ENCODE measurements around the gene CDHR3.
A peak's percentile ranks its signal among the peaks of the same experiment; 100 is the strongest.

The CDHR3 gene

DNA sequence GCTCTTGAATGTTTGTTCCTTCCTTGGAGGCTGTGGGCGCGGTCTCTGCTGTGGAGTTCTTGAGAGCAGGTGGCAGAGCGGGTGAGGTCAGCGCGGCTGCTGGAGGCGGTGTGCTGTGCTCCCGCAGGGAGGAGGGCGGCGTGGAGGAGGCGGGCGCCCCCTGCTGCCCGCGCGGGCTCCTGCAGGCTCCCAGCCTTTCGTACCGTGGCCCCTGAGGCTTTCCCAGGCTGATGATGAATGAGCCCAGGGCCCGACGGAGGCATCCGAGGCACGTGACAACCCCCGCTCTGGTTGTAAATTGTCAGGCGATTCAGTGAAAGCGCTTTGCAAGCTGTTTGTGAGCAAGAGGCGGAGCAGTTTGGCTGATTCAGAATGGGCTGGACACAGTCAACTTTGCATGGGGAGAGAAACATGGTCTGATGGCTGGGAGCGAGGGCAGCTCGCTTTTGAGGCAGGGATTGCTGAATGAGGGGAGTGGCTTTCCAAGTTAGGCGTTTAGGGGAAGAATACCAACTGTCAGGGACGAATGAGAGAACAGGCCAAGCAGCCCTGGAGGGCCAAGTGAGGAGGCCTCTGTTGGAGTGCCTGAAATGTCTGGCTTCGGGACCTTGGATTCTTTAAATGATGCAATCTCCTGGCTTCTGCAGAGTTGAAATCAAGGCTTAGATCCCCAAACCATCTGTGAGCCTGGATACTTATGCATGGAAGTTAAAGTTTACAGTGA lies 46.6 kb downstream of the CDHR3 start (continued):
- TF ChIP-seq PRDM6 (tag by site-specific recombination; IDR thresholded peaks at IDR 0.05) (no peak), HIC1 (tag by site-specific recombination; IDR thresholded peaks at IDR 0.05) (0 out of 2 replicates have a peak, but pooled peaks have one; percentile 37), GLIS1 (tag by site-specific recombination; IDR thresholded peaks at IDR 0.05) (peak; percentile 97), ZNF449 (tag by site-specific recombination; IDR thresholded peaks at IDR 0.05) (peak; percentile 20; the same call in 1 of the 2 replicates), OVOL3 (tag by site-specific recombination; IDR thresholded peaks at IDR 0.05) (no peak), IKZF3 (tag by site-specific recombination; IDR thresholded peaks at IDR 0.05) (peak; percentile 86), ZFP69B (tag by site-specific recombination; IDR thresholded peaks at IDR 0.05) (peak; percentile 68), ZNF610 (tag by site-specific recombination; IDR thresholded peaks at IDR 0.05; ENCODE audit: borderline replicate concordance) (peak; percentile 77; the same call in 1 of the 2 replicates), ZSCAN16 (tag by site-specific recombination; IDR thresholded peaks at IDR 0.05) (0 out of 2 replicates have a peak, but pooled peaks have one; percentile 46), ZNF626 (tag by site-specific recombination; IDR thresholded peaks at IDR 0.05) (no peak), SP2 (tag by site-specific recombination; IDR thresholded peaks at IDR 0.05) (peak; percentile 50), ZNF48 (tag by site-specific recombination; IDR thresholded peaks at IDR 0.05) (no peak), EGR2 (tag by site-specific recombination; IDR thresholded peaks at IDR 0.05; ENCODE audit: low read depth) (peak; percentile 82), ZEB2 (tag by site-specific recombination; IDR thresholded peaks at IDR 0.05) (peak; percentile 92), KLF9 (tag by site-specific recombination; IDR thresholded peaks at IDR 0.05; ENCODE audit: low read depth) (peak; percentile 82), ZNF654 (tag by site-specific recombination; IDR thresholded peaks at IDR 0.05; ENCODE audit: low read depth) (peak; percentile 66), ZBTB17 (tag by site-specific recombination; IDR thresholded peaks at IDR 0.05) (peak; percentile 97), SCRT1 (tag by site-specific recombination; IDR thresholded peaks at IDR 0.05; ENCODE audit: borderline replicate concordance) (peak; percentile 70; the same call in 1 of the 2 replicates), ZXDB (tag by site-specific recombination; IDR thresholded peaks at IDR 0.05) (peak; percentile 77)
- TF ChIP-seq, protein P1, sequence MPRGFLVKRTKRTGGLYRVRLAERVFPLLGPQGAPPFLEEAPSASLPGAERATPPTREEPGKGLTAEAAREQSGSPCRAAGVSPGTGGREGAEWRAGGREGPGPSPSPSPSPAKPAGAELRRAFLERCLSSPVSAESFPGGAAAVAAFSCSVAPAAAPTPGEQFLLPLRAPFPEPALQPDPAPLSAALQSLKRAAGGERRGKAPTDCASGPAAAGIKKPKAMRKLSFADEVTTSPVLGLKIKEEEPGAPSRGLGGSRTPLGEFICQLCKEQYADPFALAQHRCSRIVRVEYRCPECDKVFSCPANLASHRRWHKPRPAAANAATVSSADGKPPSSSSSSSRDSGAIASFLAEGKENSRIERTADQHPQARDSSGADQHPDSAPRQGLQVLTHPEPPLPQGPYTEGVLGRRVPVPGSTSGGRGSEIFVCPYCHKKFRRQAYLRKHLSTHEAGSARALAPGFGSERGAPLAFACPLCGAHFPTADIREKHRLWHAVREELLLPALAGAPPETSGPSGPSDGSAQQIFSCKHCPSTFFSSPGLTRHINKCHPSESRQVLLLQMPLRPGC (tag by site-specific recombination; IDR thresholded peaks at IDR 0.05), result peak; percentile 61
- TF ChIP-seq, protein P2, sequence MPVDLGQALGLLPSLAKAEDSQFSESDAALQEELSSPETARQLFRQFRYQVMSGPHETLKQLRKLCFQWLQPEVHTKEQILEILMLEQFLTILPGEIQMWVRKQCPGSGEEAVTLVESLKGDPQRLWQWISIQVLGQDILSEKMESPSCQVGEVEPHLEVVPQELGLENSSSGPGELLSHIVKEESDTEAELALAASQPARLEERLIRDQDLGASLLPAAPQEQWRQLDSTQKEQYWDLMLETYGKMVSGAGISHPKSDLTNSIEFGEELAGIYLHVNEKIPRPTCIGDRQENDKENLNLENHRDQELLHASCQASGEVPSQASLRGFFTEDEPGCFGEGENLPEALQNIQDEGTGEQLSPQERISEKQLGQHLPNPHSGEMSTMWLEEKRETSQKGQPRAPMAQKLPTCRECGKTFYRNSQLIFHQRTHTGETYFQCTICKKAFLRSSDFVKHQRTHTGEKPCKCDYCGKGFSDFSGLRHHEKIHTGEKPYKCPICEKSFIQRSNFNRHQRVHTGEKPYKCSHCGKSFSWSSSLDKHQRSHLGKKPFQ (tag by site-specific recombination; IDR thresholded peaks at IDR 0.05), result peak; percentile 41; the same call in 1 of the 2 replicates
- TF ChIP-seq, protein P3, sequence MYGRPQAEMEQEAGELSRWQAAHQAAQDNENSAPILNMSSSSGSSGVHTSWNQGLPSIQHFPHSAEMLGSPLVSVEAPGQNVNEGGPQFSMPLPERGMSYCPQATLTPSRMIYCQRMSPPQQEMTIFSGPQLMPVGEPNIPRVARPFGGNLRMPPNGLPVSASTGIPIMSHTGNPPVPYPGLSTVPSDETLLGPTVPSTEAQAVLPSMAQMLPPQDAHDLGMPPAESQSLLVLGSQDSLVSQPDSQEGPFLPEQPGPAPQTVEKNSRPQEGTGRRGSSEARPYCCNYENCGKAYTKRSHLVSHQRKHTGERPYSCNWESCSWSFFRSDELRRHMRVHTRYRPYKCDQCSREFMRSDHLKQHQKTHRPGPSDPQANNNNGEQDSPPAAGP (tag by site-specific recombination; IDR thresholded peaks at IDR 0.05), result peak; percentile 74
- TF ChIP-seq, protein P4, sequence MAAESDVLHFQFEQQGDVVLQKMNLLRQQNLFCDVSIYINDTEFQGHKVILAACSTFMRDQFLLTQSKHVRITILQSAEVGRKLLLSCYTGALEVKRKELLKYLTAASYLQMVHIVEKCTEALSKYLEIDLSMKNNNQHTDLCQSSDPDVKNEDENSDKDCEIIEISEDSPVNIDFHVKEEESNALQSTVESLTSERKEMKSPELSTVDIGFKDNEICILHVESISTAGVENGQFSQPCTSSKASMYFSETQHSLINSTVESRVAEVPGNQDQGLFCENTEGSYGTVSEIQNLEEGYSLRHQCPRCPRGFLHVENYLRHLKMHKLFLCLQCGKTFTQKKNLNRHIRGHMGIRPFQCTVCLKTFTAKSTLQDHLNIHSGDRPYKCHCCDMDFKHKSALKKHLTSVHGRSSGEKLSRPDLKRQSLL (tag by site-specific recombination; IDR thresholded peaks at IDR 0.05), result peak; percentile 78
- TF ChIP-seq, protein P5, sequence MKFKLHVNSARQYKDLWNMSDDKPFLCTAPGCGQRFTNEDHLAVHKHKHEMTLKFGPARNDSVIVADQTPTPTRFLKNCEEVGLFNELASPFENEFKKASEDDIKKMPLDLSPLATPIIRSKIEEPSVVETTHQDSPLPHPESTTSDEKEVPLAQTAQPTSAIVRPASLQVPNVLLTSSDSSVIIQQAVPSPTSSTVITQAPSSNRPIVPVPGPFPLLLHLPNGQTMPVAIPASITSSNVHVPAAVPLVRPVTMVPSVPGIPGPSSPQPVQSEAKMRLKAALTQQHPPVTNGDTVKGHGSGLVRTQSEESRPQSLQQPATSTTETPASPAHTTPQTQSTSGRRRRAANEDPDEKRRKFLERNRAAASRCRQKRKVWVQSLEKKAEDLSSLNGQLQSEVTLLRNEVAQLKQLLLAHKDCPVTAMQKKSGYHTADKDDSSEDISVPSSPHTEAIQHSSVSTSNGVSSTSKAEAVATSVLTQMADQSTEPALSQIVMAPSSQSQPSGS (tag by site-specific recombination; IDR thresholded peaks at IDR 0.05; ENCODE audit: low read depth), result peak; percentile 24; the same call in 1 of the 2 replicates

Data from HEK293 (cell line).